RWPE2 (cell line): Measurements from ENCODE around the gene STK32C.

Source experiments
- ATAC-seq: fragments of 200-7000 bp; cut with Tn5 transposase; 3 replicates; pipeline ENCODE4 v1.9.1; 2021; ENCODE audit warnings: low read depth
- DNase-seq: peaks from one replicate; pipeline ENCODE4 v3.0.0-alpha.2; 2020; ENCODE audit warnings: low spot score
- H3K27ac ChIP-seq: fragments of 450-650 bp; 2 replicates; pipeline ENCODE4 v1.5.1; 2017; ENCODE audit warnings: mild to moderate bottlenecking; ENCODE audit not compliant: poor library complexity, severe bottlenecking
- H3K27me3 ChIP-seq: fragments of 250-450 bp; sonication (Bioruptor Pico); 2 replicates; pipeline ENCODE4 v1.5.1; 2021; ENCODE audit warnings: mild to moderate bottlenecking, moderate library complexity; ENCODE audit not compliant: insufficient read depth, poor library complexity, severe bottlenecking
- H3K36me3 ChIP-seq: fragments of 250-450 bp; sonication (Bioruptor Pico); 2 replicates; pipeline ENCODE4 v1.5.1; 2020; ENCODE audit warnings: low read depth, mild to moderate bottlenecking, moderate library complexity
- H3K4me1 ChIP-seq: fragments of 250-450 bp; sonication (Bioruptor Pico); 2 replicates; pipeline ENCODE4 v1.5.1; 2021; ENCODE audit warnings: mild to moderate bottlenecking, moderate library complexity; ENCODE audit not compliant: insufficient read depth, poor library complexity, severe bottlenecking
- H3K4me3 ChIP-seq: fragments of 250-450 bp; sonication (Bioruptor Pico); 2 replicates; pipeline ENCODE4 v1.5.1; 2021; ENCODE audit warnings: mild to moderate bottlenecking, moderate library complexity; ENCODE audit not compliant: severe bottlenecking
- H3K9me3 ChIP-seq: fragments of 250-450 bp; sonication (Bioruptor Pico); 2 replicates; pipeline ENCODE4 v1.5.1; 2021; ENCODE audit warnings: mild to moderate bottlenecking, moderate library complexity; ENCODE audit not compliant: severe bottlenecking
- CTCF ChIP-seq: fragments of 450-650 bp; IDR thresholded peaks from one replicate; pipeline ENCODE4 v1.5.1; 2017; ENCODE audit warnings: mild to moderate bottlenecking, moderate library complexity; ENCODE audit not compliant: poor library complexity, severe bottlenecking

The STK32C gene

GRCh38 chr10:132336064-132336746 lies 28.5 kb upstream of the STK32C start:
- Histone ChIP-seq H3K27me3 (no peaks in the 10 kb centered on the region), H3K4me3 (no peak overlapping the region), H3K4me1 (no peaks in the 10 kb centered on the region), H3K9me3 (no peaks in the 10 kb centered on the region), H3K36me3 (no peaks in the 10 kb centered on the region), H3K27ac (no peak overlapping the region)
- DNase-seq (no peak), ATAC-seq (no peak)
- TF ChIP-seq CTCF, result no peak

- no peaks in the 10 kb centered on the region for H3K9me3 ChIP-seq
- peaks cover 4% of the 10 kb centered on the region for H3K4me1 ChIP-seq
- no peaks in the 10 kb centered on the region for H3K36me3 ChIP-seq
- no peak overlapping the region for H3K27ac ChIP-seq
- no peak for TF ChIP-seq CTCF
- no peaks in the 10 kb centered on the region for H3K27me3 ChIP-seq
- DNase-seq, result no peak
- no peak for ATAC-seq
- H3K4me3 ChIP-seq, result no peak overlapping the region
Measured at GRCh38 chr10:132335189-132336063, 27.7 kb upstream of the STK32C start.

- DNase-seq (no peak), ATAC-seq (no peak)
- H3K36me3 ChIP-seq, result peaks cover 6% of the 10 kb centered on the region; the same call in 1 of the 2 replicates
- H3K9me3 ChIP-seq, result no peaks in the 10 kb centered on the region
- TF ChIP-seq CTCF, result no peak
- no peak overlapping the region for H3K4me3 ChIP-seq
- H3K4me1 ChIP-seq, result peaks cover 11% of the 10 kb centered on the region
- no peaks in the 10 kb centered on the region for H3K27me3 ChIP-seq
- H3K27ac ChIP-seq, result no peak overlapping the region
Measured at GRCh38 chr10:132334631-132335188, 27.0 kb upstream of the STK32C start.

- Histone ChIP-seq H3K4me3 (no peak overlapping the region), H3K27me3 (no peaks in the 10 kb centered on the region), H3K27ac (no peak overlapping the region), H3K9me3 (no peaks in the 10 kb centered on the region), H3K36me3 (peaks cover 14% of the 10 kb centered on the region; the same call in 1 of the 2 replicates), H3K4me1 (peaks cover 14% of the 10 kb centered on the region)
- no peak for TF ChIP-seq CTCF
- ATAC-seq (no peak), DNase-seq (no peak)
Measured at GRCh38 chr10:132333386-132333785, 25.6 kb upstream of the STK32C start.
